GM23248 (cell line): ENCODE data around the gene VHLL.

Source experiments
- EZH2 ChIP-seq: fragments of 200-600 bp; sonication (generic); IDR thresholded peaks from 2 replicates; pipeline ENCODE4 v1.6.1; 2018; ENCODE audit warnings: antibody characterized with exemption, mild to moderate bottlenecking; ENCODE audit not compliant: insufficient read depth, poor library complexity, severe bottlenecking
- EZH2phosphoT487 ChIP-seq: fragments of 200-600 bp; sonication (generic); IDR thresholded peaks from 2 replicates; pipeline ENCODE4 v1.6.1; 2018; ENCODE audit warnings: antibody characterized with exemption, moderate library complexity, mild to moderate bottlenecking, low read depth; ENCODE audit not compliant: insufficient read depth

DNA sequence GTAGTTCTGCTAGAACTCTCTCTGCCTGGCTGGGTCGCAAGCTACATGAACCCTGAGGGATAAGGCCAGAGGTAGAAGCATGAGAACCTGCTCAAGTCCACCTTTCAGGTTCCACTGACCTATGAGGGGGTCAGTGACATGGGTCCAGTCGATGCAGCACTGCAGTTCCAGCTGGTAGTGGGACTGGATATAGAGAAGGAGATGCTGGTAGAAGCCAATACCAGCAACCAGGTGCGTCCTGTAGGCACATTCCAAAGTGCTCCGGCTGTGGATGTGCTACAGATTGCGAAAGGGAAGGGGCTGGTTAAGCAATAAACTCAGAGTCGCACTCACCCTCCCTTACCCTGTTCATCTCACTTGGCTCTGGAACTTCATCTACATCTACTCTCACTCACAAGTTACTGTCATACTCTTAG lies 22.1 kb downstream of the VHLL start:
- TF ChIP-seq EZH2, result no peak
- TF ChIP-seq EZH2phosphoT487, result no peak
